Ectodermal cell (in vitro differentiated cells): ENCODE measurements around the gene PARP8.

Experiments
- H3K27ac ChIP-seq: 2 replicates; pipeline ENCODE4 v1.7.0; 2013; ENCODE audit warnings: mild to moderate bottlenecking, low read depth, low read length; ENCODE audit not compliant: insufficient read depth, poor library complexity, severe bottlenecking
- H3K27me3 ChIP-seq: 2 replicates; pipeline ENCODE4 v1.7.0; 2013; ENCODE audit warnings: mild to moderate bottlenecking, low read length; ENCODE audit not compliant: insufficient read depth, control insufficient read depth, poor library complexity, severe bottlenecking
- H3K36me3 ChIP-seq: one replicate; pipeline ENCODE4 v1.7.0; 2013; ENCODE audit warnings: low read length; ENCODE audit not compliant: control insufficient read depth, insufficient read depth
- H3K4me1 ChIP-seq: one replicate; pipeline ENCODE4 v1.7.0; 2013; ENCODE audit warnings: low read length; ENCODE audit not compliant: control insufficient read depth, insufficient read depth
- H3K4me3 ChIP-seq: 2 replicates; pipeline ENCODE4 v1.7.0; 2013; ENCODE audit warnings: low read depth, low read length, control low read depth; ENCODE audit not compliant: insufficient read depth
- H3K9me3 ChIP-seq: 2 replicates; pipeline ENCODE4 v1.7.0; 2013; ENCODE audit warnings: mild to moderate bottlenecking, low read length, moderate library complexity; ENCODE audit not compliant: control insufficient read depth
- WGBS, 2 experiments: methylation state at CpG; one replicate each; pipeline ENCODE4 v1.1.7; 2013; ENCODE audit warnings: missing lambda C conversion rate in 2 of 2; 5-methylcytosine and 5-hydroxymethylcytosine counted together

Gene PARP8

GRCh38 chr5:50703367-50703666 is 36.9 kb downstream of the PARP8 start:
- H3K4me1 ChIP-seq: no peaks in the 10 kb centered on the region
- no peaks in the 10 kb centered on the region for H3K36me3 ChIP-seq
- H3K4me3 ChIP-seq: no peak overlapping the region
- no peaks in the 10 kb centered on the region for H3K27me3 ChIP-seq
- H3K27ac ChIP-seq: no peak overlapping the region
- H3K9me3 ChIP-seq: no peaks in the 10 kb centered on the region
- 86 to 95% methylated on average over 1 of the region's 1 CpG for WGBS, 2 experiments

GRCh38 chr5:50704730-50705129 is 38.3 kb downstream of the PARP8 start:
- Histone ChIP-seq H3K4me1 (no peaks in the 10 kb centered on the region), H3K9me3 (no peaks in the 10 kb centered on the region), H3K4me3 (no peak overlapping the region), H3K27ac (no peak overlapping the region), H3K27me3 (no peaks in the 10 kb centered on the region), H3K36me3 (no peaks in the 10 kb centered on the region)
- 98% methylated on average over 3 of the region's 3 CpGs for WGBS, 2 experiments

DNA sequence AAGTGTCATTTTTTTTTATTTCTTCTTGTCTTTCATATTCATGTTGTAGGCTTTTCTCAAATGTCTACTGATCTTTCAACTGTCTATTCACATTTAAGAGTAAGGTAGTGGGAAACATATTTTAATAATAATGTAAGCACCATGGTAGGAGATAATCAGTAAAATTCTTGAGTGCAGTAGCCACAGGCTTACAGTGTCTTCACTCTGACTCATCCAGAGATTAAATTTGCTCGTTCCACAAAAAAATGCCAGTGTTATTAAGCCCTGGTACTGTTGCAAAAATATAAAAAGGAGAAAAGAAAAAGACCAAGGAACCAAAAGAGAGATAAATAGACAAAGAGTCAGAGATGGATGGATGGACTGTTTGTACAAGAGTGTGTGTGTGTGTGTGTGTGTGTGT is 43.0 kb downstream of the PARP8 start:
- Histone ChIP-seq H3K27me3 (no peaks in the 10 kb centered on the region), H3K4me3 (no peak overlapping the region), H3K4me1 (no peaks in the 10 kb centered on the region), H3K9me3 (no peaks in the 10 kb centered on the region), H3K36me3 (no peaks in the 10 kb centered on the region), H3K27ac (no peak overlapping the region)
- 91% methylated on average over 1 of the region's 1 CpG for WGBS, 2 experiments

DNA sequence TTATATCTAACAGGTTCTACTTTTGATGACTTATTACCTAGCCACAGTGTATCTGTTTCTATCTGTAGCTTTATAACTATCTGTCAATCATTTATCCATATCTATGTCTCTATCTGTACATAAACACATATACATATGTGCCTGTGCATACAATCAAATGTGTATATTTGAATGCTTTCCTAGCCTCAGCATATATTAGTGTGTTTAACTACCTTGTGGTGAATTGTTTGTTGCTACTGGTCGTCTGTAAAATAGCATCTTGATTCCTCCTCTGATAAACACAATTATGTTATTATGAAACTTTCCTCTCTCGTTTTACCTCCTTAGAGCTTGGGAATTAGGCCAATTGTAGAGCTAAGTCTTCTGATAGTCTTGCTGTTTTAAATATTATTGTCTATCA is 44.4 kb downstream of the PARP8 start:
- WGBS, 2 experiments: 100% methylated on average over 1 of the region's 2 CpGs; no CpG with 5 or more reads in 1 of the 2 experiments

DNA sequence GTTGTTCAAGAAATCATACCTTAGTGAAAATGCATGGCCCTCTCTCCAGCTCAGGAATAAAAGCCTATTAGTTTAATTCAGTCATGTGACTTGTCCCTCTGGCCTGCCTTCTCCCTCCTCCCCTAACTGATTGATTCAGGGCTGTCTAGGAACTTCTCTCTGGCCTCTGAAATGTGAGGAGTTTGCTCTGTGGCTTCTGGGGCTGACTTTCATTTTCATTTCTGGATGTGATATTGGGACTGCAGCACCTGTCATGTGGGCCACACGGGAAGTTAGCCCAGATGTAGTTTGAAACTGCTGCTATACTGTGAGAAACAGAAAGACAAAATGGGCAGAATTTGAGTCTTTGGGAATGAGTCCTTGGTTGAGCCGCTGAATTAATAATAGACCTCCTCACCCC is 44.8 kb downstream of the PARP8 start:
- Histone ChIP-seq H3K4me3 (no peak overlapping the region), H3K9me3 (no peaks in the 10 kb centered on the region), H3K27ac (no peak overlapping the region), H3K36me3 (no peaks in the 10 kb centered on the region), H3K27me3 (no peaks in the 10 kb centered on the region), H3K4me1 (peaks cover 9% of the 10 kb centered on the region)
- WGBS, 2 experiments: 86 to 93% methylated on average over 1 to 2 of the region's 2 CpGs

More for the DNA sequence above, 44.4 kb downstream of the PARP8 start:
- Histone ChIP-seq H3K4me1 (peaks cover 9% of the 10 kb centered on the region), H3K4me3 (no peak overlapping the region), H3K27ac (no peak overlapping the region), H3K36me3 (no peaks in the 10 kb centered on the region), H3K27me3 (no peaks in the 10 kb centered on the region), H3K9me3 (no peaks in the 10 kb centered on the region)

DNA sequence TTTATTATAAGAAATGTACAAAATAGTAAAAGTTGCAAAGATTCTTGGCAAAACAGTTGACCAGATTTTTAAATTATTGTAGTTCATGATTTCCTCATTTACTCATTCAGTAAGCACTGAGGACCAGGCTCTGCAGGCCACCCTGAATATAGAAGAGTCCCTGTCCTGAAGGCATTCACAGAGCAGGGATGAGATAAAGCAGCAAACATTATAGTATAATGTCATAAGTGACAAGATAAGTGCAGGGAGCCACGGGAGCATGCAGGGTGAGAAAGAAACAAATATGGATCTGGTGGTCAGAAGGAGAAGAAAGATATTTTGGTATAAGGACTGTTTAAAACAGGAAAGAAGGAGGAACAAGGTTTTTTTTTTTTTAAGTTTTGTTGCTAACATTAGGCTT is 46.0 kb downstream of the PARP8 start:
- Histone ChIP-seq H3K4me1 (peaks cover 9% of the 10 kb centered on the region), H3K27ac (no peak overlapping the region), H3K36me3 (no peaks in the 10 kb centered on the region), H3K4me3 (no peak overlapping the region), H3K9me3 (no peaks in the 10 kb centered on the region), H3K27me3 (no peaks in the 10 kb centered on the region)
- WGBS, 2 experiments: 98% methylated on average over 1 of the region's 1 CpG

DNA sequence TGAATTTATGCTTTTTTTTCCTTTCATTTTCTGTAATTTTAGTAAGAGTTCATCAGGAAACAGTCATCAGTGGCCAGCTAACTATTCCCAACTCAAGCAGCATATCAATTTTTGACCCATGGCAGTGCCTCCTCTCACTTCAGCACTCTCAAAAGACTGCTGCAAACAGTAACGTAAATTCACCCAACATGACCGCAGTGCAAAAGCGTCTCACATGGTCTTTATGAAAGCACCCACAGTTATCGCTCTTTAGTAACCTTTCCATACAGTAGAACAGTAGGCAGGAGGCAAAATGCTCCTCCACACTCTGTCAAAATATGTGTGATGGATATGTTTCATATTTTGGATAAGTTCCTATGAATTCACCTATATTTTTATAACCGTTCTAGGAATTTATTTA is 48.6 kb downstream of the PARP8 start:
- Histone ChIP-seq H3K4me1 (peaks cover 12% of the 10 kb centered on the region), H3K27me3 (no peaks in the 10 kb centered on the region), H3K9me3 (no peaks in the 10 kb centered on the region), H3K27ac (no peak overlapping the region), H3K4me3 (no peak overlapping the region), H3K36me3 (no peaks in the 10 kb centered on the region)
- WGBS, 2 experiments: 92 to 98% methylated on average over 4 of the region's 5 CpGs

- no peak overlapping the region for H3K4me3 ChIP-seq
- 92 to 93% methylated on average over 2 of the region's 2 CpGs for WGBS, 2 experiments
- H3K9me3 ChIP-seq: no peaks in the 10 kb centered on the region
- no peak overlapping the region for H3K27ac ChIP-seq
- H3K27me3 ChIP-seq: no peaks in the 10 kb centered on the region
- peaks cover 16% of the 10 kb centered on the region for H3K4me1 ChIP-seq
- no peaks in the 10 kb centered on the region for H3K36me3 ChIP-seq
Observed at GRCh38 chr5:50716134-50716533, 49.7 kb downstream of the PARP8 start.

DNA sequence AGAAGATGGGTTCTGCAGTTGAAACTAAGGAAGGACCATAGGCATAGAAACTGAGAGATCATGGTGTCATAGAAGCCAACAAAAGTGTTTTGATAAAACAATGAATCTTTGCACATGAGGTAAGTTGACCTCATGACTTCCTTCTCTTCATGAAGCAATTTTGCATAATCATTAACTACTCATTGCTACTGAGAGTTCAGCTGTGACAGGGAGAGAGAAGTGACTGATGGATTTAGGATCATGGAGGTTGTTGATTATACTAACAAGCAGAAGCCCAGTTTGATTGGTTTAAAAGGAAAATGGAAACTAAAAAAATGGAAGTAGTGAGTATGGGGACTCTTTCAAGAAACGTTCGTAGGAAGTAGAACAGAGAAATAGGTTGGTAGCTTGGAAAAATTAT is 51.2 kb downstream of the PARP8 start:
- Histone ChIP-seq H3K4me3 (no peak overlapping the region), H3K36me3 (no peaks in the 10 kb centered on the region), H3K9me3 (no peaks in the 10 kb centered on the region), H3K27me3 (no peaks in the 10 kb centered on the region), H3K27ac (no peak overlapping the region), H3K4me1 (peaks cover 16% of the 10 kb centered on the region)
- WGBS, 2 experiments: 92 to 95% methylated on average over 2 of the region's 2 CpGs

GRCh38 chr5:50720061-50720710 is 53.7 kb downstream of the PARP8 start:
- 74 to 83% methylated on average over 4 of the region's 4 CpGs for WGBS, 2 experiments
- H3K36me3 ChIP-seq: no peaks in the 10 kb centered on the region
- H3K4me1 ChIP-seq: peaks cover 9% of the 10 kb centered on the region
- no peak overlapping the region for H3K4me3 ChIP-seq
- H3K27ac ChIP-seq: no peak overlapping the region
- H3K27me3 ChIP-seq: no peaks in the 10 kb centered on the region
- H3K9me3 ChIP-seq: no peaks in the 10 kb centered on the region

- H3K36me3 ChIP-seq: no peaks in the 10 kb centered on the region
- H3K27ac ChIP-seq: no peak overlapping the region
- H3K27me3 ChIP-seq: no peaks in the 10 kb centered on the region
- H3K4me3 ChIP-seq: no peak overlapping the region
- WGBS, 2 experiments: 88% methylated on average over 4 of the region's 4 CpGs; no CpG with 5 or more reads in 1 of the 2 experiments
- no peaks in the 10 kb centered on the region for H3K9me3 ChIP-seq
- H3K4me1 ChIP-seq: peaks cover 12% of the 10 kb centered on the region
Observed at GRCh38 chr5:50722223-50722622, 55.8 kb downstream of the PARP8 start.
